Measurements from ENCODE around the gene PPIF.
A peak's percentile ranks its signal among the peaks of the same experiment; 100 is the strongest.

Gene PPIF

GRCh38 chr10:79347226-79347893, at the start of gene PPIF:
Gene PPIF, plus strand, starts transcription at chr10:79347469. Its CDS starts 80 bp downstream, at chr10:79347549.
- TF ChIP-seq GATA1 (IDR thresholded peaks at IDR 0.05; ENCODE audit: low read depth, low read length): no peak
- TF ChIP-seq POLR2A (IDR thresholded peaks at IDR 0.05; ENCODE audit: low read length): peak; percentile 76
- DNase-seq: peak; percentile 94 to 96

GRCh38 chr10:79298403-79299244, 48.6 kb upstream of the PPIF start:
- TF ChIP-seq GATA1 (IDR thresholded peaks at IDR 0.05; ENCODE audit: low read depth, low read length) (no peak), POLR2A (IDR thresholded peaks at IDR 0.05; ENCODE audit: low read length) (no peak)
- peak; percentile 74 to 89 for DNase-seq

GRCh38 chr10:79299397-79300241, 47.6 kb upstream of the PPIF start:
- no peak for DNase-seq
- TF ChIP-seq POLR2A (IDR thresholded peaks at IDR 0.05; ENCODE audit: low read length) (no peak), GATA1 (IDR thresholded peaks at IDR 0.05; ENCODE audit: low read depth, low read length) (no peak)

- no peak for TF ChIP-seq POLR2A (IDR thresholded peaks at IDR 0.05; ENCODE audit: low read length)
- TF ChIP-seq GATA1 (IDR thresholded peaks at IDR 0.05; ENCODE audit: low read depth, low read length): no peak
- DNase-seq: no peak
Measured at GRCh38 chr10:79300711-79301110, 46.6 kb upstream of the PPIF start.

- no peak for TF ChIP-seq GATA1 (IDR thresholded peaks at IDR 0.05; ENCODE audit: low read depth, low read length)
- no peak for TF ChIP-seq POLR2A (IDR thresholded peaks at IDR 0.05; ENCODE audit: low read length)
Measured at GRCh38 chr10:79301754-79302530, 45.3 kb upstream of the PPIF start.

DNA sequence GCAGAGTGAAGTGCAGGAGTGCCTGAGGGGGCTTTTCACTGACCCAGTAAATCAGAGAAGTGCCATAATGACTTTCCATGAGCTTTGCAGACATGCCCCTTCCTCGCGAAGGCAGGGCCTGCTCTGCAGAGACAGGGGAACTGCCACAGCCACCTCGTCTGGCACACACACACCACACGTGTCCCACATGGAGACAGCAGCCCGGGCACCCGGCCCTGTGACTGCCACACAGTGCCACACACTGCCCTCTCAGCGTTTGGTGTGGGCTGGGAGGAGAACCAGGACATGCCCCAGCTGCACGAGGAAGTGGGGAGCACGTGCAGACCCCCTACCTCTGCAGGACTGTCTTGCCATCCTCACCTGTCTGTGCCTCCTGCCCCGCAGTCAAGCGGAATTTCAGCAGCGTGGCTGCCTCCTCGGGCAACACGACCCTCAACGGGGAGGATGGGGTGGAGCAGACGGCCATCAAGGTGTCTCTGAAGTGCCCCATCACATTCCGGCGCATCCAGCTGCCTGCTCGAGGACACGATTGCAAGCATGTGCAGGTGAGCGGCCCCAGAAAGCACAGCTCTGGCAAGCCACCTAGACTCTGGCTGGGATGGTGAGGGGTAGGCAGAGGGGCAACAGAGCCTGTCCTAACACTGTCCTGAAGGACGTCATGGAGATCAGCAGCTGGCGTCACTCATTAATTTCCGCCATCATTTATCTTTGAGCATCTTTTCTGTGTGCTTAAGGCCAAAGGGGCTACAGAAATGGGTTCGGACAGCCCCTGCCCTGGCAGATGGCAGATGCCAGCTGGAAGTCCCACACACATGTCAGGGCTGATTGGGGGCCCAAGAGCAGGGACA, 43.4 kb upstream of the PPIF start:
- no peak for DNase-seq
- TF ChIP-seq POLR2A (IDR thresholded peaks at IDR 0.05; ENCODE audit: low read length) (no peak), GATA1 (IDR thresholded peaks at IDR 0.05; ENCODE audit: low read depth, low read length) (no peak)

More at GRCh38 chr10:79301754-79302530, 45.3 kb upstream of the PPIF start:
- no peak for DNase-seq

- no peak for DNase-seq
- no peak for TF ChIP-seq POLR2A (IDR thresholded peaks at IDR 0.05; ENCODE audit: low read length)
- no peak for TF ChIP-seq GATA1 (IDR thresholded peaks at IDR 0.05; ENCODE audit: low read depth, low read length)
Measured at GRCh38 chr10:79304479-79305087, 42.7 kb upstream of the PPIF start.

GRCh38 chr10:79305515-79305914, 41.8 kb upstream of the PPIF start:
- no peak for DNase-seq
- TF ChIP-seq POLR2A (IDR thresholded peaks at IDR 0.05; ENCODE audit: low read length): no peak
- no peak for TF ChIP-seq GATA1 (IDR thresholded peaks at IDR 0.05; ENCODE audit: low read depth, low read length)

GRCh38 chr10:79305988-79306387, 41.3 kb upstream of the PPIF start:
- no peak for DNase-seq
- TF ChIP-seq GATA1 (IDR thresholded peaks at IDR 0.05; ENCODE audit: low read depth, low read length): no peak
- no peak for TF ChIP-seq POLR2A (IDR thresholded peaks at IDR 0.05; ENCODE audit: low read length)

DNA sequence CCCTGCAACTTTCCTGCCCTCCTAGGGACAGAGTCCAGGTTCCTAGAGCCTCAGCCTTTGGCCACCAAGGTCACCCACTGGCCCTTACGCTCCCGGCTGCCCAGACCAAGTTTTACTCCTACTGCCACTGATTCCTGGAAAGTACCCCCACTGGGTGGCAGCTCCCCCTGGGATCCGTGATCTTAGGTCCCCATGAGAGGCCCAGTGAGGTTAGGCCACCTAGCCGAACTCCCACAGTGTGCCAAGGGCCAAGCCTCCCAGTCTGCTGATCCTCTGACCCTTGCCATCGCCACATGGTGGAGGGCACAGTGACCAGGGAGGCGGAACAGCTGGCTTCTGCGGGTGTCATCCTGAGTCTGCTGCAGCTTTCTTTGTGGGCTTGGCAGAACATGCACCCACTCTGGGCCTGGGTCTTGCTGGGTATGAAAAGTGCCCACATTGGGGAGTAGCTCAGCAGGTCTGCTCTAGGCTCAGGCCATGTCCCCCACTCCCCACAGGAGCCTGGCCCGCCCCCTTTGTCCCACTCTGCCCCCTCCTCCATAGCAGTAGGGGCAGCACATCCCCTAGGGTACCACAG, 40.5 kb upstream of the PPIF start:
- DNase-seq: no peak
- TF ChIP-seq GATA1 (IDR thresholded peaks at IDR 0.05; ENCODE audit: low read depth, low read length) (no peak), POLR2A (IDR thresholded peaks at IDR 0.05; ENCODE audit: low read length) (no peak)

DNA sequence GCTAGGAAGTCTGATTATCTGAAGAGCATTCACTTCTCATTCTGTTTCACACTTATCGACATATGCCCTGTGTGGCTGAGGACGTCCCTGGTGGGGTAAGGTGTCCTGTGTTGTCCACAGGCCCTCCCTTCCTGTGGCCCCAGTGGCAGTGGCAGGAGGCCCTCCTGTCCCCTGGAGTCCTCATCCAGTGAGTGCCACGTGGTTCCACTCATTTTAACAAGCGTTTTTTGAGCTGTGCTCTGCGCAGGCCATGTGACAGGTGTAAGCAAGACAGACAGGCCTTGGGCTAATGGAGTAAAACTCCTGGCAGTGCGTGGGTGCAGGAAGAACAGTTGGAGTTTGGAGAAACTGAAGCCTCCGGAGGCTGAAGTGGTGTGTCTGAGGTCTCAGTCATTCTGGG, 39.3 kb upstream of the PPIF start:
- TF ChIP-seq POLR2A (IDR thresholded peaks at IDR 0.05; ENCODE audit: low read length): no peak
- no peak for TF ChIP-seq GATA1 (IDR thresholded peaks at IDR 0.05; ENCODE audit: low read depth, low read length)

More for the DNA sequence above, 39.3 kb upstream of the PPIF start:
- DNase-seq: no peak

Measured in erythroblast (primary cell).